GM18499 (cell line): ENCODE measurements around the gene RPS21.
"Not testable (repeated sequence)": the region's sequence is repeated elsewhere in the genome, so short reads cannot be mapped to it uniquely, and the experiment has no call there.

Source experiments
- ATAC-seq: cut with Tn5 transposase; IDR thresholded peaks from one replicate; pipeline ENCODE4 v1.9.1; 2021; ENCODE audit warnings: moderate number of reproducible peaks; ENCODE audit not compliant: insufficient read depth, unreplicated experiment

RPS21 gene

GRCh38 chr20:62420846-62421715, 34.2 kb downstream of the RPS21 start:
- ATAC-seq = no peak

DNA sequence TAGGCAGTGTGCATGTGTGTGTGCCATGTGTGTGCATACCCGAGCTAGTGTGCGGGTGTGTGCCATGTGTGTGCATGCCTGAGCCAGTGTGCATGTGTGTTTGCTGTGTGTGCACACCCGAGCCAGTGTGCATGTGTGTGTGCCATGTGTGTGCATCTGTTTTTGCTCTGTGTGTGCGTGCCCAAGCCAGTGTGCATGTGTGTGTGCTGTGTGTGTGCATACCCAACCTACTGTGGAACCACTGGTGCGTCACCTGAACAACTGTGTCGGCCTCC, 34.8 kb downstream of the RPS21 start:
- no peak for ATAC-seq

DNA sequence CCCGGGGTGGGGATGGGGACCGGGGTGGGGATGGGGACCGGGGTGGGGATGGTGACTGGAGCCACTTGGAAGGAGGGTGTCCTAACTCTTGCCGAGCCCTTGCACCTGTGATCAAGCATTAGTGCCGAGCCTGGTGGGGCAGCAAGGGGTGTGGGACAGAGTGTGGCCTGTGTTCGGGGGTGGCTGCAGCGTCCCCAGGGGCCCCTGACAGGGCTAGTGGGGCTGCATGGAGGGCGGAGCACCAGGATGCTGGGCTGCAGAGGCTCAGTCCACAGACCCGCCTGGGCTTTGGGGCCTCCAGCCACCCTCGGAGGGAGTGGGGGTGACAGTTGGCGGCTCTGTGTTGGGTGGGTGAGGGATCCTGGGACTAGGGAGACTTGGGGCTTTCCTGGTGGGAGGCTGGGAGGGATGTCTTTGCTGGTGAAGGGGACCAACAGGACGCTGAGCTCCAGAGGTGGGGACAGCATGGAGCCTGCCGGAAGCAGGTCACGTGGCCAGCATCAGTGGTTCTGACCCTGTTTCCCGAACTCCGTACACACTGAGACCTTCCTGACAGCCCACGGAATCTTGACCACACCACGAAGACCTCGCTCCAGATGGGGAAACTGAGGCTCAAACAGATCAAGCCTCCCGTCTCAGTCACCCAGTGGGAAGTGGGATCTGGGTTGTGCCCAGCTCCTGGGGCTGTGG, 35.9 kb downstream of the RPS21 start:
- ATAC-seq = no peak

GRCh38 chr20:62423326-62423706, 36.4 kb downstream of the RPS21 start:
- ATAC-seq = no peak

DNA sequence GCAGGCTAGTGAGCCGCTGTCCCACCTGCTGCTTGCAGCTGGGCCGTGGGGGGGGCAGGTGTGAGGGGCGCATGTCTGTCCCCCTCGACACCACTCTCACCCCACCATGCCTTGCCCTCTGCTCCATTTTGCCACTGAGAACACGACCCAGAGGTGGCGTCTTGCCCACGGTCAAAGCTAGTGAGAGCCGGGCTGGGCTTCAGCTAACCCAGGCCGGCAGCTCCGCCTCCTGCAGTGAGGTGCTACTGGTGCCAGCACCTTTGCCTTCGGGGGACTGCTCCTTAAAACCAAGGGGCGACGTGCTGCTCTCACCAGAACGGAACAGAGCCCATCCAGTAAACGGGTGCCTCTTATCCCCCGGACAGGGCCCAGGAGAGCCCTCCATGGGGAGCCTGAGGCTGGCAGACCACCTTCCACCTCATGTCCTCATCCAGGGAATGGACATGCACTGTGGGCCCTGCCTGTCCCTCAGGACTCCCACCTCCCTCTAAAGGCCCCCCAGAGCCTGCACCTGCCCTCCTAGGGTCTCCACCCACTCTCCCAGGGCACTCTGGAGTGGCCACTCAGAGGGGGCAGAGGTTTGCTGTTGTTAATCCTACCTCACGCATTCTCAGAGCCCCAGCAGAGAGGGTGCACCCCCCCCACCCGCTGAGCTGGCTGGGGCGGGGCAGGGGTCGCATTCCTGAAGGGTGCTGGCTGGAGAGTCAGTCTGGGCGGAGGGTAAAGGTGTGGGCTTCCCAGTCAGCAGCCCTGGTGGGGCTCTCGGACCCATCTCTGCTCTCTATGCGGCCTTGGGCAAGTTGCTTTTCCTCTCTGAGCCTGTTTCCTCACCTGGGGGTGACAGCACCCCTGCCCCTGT, 37.6 kb downstream of the RPS21 start:
- ATAC-seq = no peak

DNA sequence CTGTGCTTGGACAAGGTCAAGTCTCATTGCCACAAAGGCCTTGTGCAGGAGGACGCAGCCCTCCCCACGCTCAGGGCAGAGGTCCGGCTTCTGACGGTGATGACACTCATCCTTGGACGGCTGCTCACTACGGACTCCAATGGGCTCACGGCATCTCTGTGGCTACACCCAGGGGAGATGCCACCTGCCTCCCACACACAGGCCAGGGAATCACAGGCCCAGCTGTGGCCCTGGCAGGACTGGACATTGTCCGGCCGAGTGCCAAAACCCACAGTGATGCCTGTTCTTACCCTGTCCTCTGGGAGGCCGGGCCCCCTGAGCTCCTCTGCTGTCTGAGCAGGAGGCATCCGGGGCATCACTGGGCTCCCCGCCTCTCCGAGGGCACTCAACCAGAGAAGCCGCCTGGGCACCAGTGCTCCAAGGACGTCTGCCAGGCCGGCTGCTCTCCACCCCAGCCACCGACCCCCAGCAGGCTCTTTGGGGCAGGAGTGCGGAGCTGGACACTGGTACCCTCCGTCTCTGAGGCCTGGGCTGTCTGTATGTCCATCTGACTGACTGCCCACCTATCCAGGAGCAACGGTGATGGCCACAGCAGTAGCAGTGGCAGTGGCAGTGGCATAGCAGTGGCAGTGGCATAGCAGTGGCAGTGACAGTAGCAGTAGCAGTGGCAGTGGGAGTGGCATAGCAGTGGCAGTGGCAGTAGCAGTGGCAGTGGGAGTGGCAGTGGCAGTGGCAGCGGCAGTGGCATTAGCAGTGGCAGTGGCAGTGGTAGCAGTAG, 38.6 kb downstream of the RPS21 start:
- no peak for ATAC-seq

DNA sequence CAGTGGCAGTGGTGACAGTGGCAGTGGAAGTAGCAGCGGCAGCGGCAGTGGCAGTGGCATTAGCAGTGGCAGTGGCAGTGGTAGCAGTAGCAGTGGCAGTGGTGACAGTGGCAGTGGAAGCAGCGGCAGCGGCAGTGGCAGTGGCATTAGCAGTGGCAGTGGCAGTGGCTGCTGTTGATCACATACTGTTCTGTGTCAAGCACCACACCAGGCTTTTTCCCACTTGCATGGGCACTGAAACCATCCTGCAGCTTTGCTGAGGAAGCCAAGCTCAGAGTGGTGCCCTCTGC, 39.1 kb downstream of the RPS21 start:
- not testable (repeated sequence) for ATAC-seq

- ATAC-seq = no peak
Observed at GRCh38 chr20:62426699-62427131, 39.8 kb downstream of the RPS21 start.

- ATAC-seq = no peak
Observed at GRCh38 chr20:62427172-62428001, 40.5 kb downstream of the RPS21 start, which contains the start of gene RBBP8NL. Gene RBBP8NL, minus strand, starts transcription at chr20:62427539. Its CDS starts 7,892 bp downstream, at chr20:62419647.

- no peak for ATAC-seq
Observed at GRCh38 chr20:62428002-62428372, 41.1 kb downstream of the RPS21 start.

- no peak for ATAC-seq
Observed at GRCh38 chr20:62428396-62429295, 41.7 kb downstream of the RPS21 start.

- no peak for ATAC-seq
Observed at GRCh38 chr20:62429455-62430310, 42.8 kb downstream of the RPS21 start.

GRCh38 chr20:62430311-62430853, 43.5 kb downstream of the RPS21 start:
- ATAC-seq = no peak

DNA sequence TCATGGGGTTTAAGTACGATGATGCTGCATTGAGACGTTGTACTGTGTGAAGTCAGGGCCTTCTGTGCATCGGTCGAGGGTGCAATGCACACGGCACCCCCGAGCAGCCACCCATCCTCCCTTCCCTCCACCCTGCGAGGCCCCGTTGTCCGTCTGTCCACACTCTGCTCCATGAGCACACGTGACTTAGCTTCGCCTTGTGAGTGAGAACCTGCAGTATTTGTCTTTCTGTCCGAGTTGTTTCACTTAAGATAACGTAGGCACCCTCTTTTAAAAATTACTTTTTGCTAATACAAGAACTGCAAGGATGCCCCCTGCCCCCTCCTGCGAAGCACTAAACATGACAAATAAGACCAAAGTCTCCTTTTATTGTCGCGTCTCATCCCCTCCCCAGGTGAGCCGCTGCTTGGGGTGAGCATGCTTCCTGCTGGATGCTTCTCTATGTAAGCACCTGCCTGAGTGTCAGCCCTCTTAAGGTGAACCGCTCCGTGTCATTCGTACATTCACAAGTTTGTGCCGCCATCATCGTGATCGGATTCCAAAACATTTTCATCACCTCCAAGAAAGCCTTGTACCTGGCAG, 44.1 kb downstream of the RPS21 start:
- ATAC-seq = no peak

- no peak for ATAC-seq
Observed at GRCh38 chr20:62433658-62434497, 47.0 kb downstream of the RPS21 start.

- ATAC-seq = no peak
Observed at GRCh38 chr20:62436692-62437091, 49.8 kb downstream of the RPS21 start.
